ENCODE data around the gene PTPMT1.

The PTPMT1 gene

DNA sequence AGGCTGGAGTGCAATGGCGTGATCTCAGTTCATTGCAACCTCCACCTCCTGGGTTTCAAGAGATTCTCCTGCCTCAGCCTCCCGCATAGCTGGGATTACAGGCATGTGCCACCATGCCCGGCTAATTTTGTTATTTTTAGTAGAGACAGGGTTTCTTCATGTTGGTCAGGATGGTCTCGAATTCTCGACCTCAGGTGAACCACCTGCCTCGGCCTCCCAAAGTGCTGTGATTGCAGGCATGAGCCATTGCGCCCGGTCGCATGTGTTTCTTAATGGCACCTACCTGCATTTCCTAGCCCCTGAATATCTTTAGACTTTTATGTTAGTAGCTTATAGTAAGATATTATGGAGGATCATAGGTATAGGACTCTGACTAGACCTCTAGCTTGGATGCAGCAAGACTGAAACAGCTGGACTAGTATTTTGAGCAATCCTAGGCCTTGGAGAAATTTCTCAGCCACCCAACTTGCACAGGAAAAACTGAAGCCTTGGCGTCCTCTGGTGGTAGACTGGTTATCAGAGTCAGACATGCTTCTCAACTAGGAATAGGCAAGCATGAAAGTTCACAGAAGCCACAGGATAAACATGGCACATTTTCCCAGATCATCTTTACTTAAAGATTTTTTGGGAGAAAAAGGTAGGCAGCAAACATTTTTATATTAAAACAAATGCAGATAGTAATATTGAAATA lies 51.5 kb downstream of the PTPMT1 start:
- DNase-seq = peak; percentile 45

DNA sequence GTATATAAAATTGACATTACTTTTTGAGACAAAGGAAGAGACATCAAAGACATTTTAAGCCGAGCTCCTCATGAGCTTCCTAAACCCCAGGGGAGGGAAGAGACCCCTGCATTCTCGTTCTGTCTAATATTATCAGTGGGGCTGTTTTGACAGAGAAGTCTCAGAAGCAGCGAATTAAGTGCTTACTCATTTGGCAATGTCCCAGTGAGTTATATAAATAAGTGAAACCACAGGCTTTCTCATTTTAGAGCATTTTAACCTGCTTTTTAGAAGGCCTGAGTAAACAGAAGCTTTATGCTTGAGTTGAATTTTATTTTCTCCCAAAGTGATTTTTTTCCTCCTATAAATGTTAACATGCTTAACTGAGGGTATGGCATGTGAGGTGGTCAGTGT lies 52.0 kb downstream of the PTPMT1 start:
- DNase-seq = no peak

DNA sequence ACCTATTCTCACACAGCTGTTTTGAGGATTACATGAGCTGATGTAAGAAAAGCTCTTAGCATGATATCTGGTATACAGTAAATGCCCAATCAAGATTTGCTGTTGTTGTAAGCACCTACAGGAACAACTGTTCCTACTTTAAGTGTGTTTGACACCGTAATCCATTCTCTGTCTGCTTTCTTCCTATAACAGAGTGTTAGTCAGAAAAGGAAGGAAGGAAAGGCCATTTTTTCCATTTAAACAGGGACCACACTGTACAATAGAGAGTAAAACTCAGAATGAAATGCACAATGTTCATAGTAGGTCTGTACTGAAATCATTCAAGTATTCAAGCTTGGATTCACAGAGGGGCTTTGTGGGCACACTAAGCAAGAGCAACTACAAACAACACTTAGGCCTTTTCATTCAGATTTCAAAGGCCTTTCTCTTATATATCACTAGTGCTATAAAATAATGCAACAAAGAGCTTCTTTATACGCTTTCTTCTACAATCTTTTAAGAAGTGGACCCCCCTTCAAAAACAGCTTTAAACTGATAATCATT lies 55.5 kb downstream of the PTPMT1 start:
- no peak for DNase-seq

Data from NCI-H2227 treated with DMSO at 0.1 percent for 48 hours (cell line).